Trophoblast cell (in vitro differentiated cells and primary cell): ENCODE results near the gene PRKD1.

Source experiments
- DNase-seq, 2 donors: peaks; one replicate each; pipeline ENCODE4 v3.0.0-alpha.2; 2016
- H2AFZ ChIP-seq: 2 replicates; pipeline ENCODE4 v1.6.1; 2013; ENCODE audit warnings: low read length, moderate library complexity, mild to moderate bottlenecking; ENCODE audit not compliant: insufficient read depth, poor library complexity
- H2AK5ac ChIP-seq: 2 replicates; pipeline ENCODE4 v1.6.1; 2013; ENCODE audit warnings: mild to moderate bottlenecking, low read length
- H2BK120ac ChIP-seq: 2 replicates; pipeline ENCODE4 v1.6.1; 2013; ENCODE audit warnings: low read length, mild to moderate bottlenecking, moderate library complexity; ENCODE audit not compliant: insufficient read depth, poor library complexity
- H2BK12ac ChIP-seq: 2 replicates; pipeline ENCODE4 v1.6.1; 2013; ENCODE audit warnings: mild to moderate bottlenecking, low read length, moderate library complexity
- H2BK5ac ChIP-seq: 2 replicates; pipeline ENCODE4 v1.6.1; 2013; ENCODE audit warnings: low read length, low read depth, moderate library complexity, mild to moderate bottlenecking; ENCODE audit not compliant: poor library complexity
- H3K14ac ChIP-seq: 2 replicates; pipeline ENCODE4 v1.6.1; 2013; ENCODE audit warnings: mild to moderate bottlenecking, low read length
- H3K18ac ChIP-seq: 2 replicates; pipeline ENCODE4 v1.6.1; 2013; ENCODE audit warnings: mild to moderate bottlenecking, low read length
- H3K23ac ChIP-seq: 2 replicates; pipeline ENCODE4 v1.6.1; 2013; ENCODE audit warnings: low read length
- H3K27ac ChIP-seq: 2 replicates; pipeline ENCODE4 v1.5.1; 2013; ENCODE audit warnings: low read depth, mild to moderate bottlenecking, inconsistent platforms, low read length, moderate library complexity
- H3K27me3 ChIP-seq: 2 replicates; pipeline ENCODE4 v1.6.1; 2013; ENCODE audit warnings: inconsistent platforms, mild to moderate bottlenecking, low read length, moderate library complexity; ENCODE audit not compliant: insufficient read depth
- H3K36me3 ChIP-seq, 2 experiments: 1 replicate in 1 of 2; 2 replicates in 1 of 2; pipeline ENCODE4 v1.6.1; 2013; ENCODE audit warnings: low read length in 2 of 2, mild to moderate bottlenecking in 2 of 2, moderate library complexity in 1 of 2; ENCODE audit not compliant: insufficient read depth in 2 of 2, control insufficient read depth in 1 of 2
- H3K4ac ChIP-seq: 2 replicates; pipeline ENCODE4 v1.6.1; 2013; ENCODE audit warnings: low read depth, mild to moderate bottlenecking, low read length, moderate library complexity
- H3K4me1 ChIP-seq, 2 experiments: 1 replicate in 1 of 2; 2 replicates in 1 of 2; pipeline ENCODE4 v1.6.1; 2013; ENCODE audit warnings: low read length in 2 of 2, mild to moderate bottlenecking in 2 of 2, moderate library complexity in 1 of 2; ENCODE audit not compliant: insufficient read depth in 2 of 2, control insufficient read depth in 1 of 2
- H3K4me2 ChIP-seq: 2 replicates; pipeline ENCODE4 v1.6.1; 2013; ENCODE audit warnings: inconsistent platforms, mild to moderate bottlenecking, low read length, moderate library complexity
- H3K4me3 ChIP-seq: 2 replicates; pipeline ENCODE4 v1.5.1; 2013; ENCODE audit warnings: mild to moderate bottlenecking, low read depth, low read length, inconsistent platforms
- H3K79me1 ChIP-seq: one replicate; pipeline ENCODE4 v1.6.1; 2013; ENCODE audit warnings: low read length
- H3K79me2 ChIP-seq: 2 replicates; pipeline ENCODE4 v1.6.1; 2013; ENCODE audit warnings: low read length, mild to moderate bottlenecking; ENCODE audit not compliant: control insufficient read depth, insufficient read depth, poor library complexity
- H3K9ac ChIP-seq: 2 replicates; pipeline ENCODE4 v1.6.1; 2013; ENCODE audit warnings: mild to moderate bottlenecking, low read length
- H3K9me3 ChIP-seq: 2 replicates; pipeline ENCODE4 v1.6.1; 2013; ENCODE audit warnings: low read depth, mild to moderate bottlenecking, control low read depth, inconsistent platforms, low read length; ENCODE audit not compliant: insufficient read depth
- H4K12ac ChIP-seq: 2 replicates; pipeline ENCODE4 v1.6.1; 2013; ENCODE audit warnings: low read depth, mild to moderate bottlenecking, low read length, moderate library complexity
- H4K8ac ChIP-seq: 2 replicates; pipeline ENCODE4 v1.6.1; 2013; ENCODE audit warnings: low read depth, mild to moderate bottlenecking, low read length, moderate library complexity
- H4K91ac ChIP-seq: one replicate; pipeline ENCODE4 v1.6.1; 2013; ENCODE audit warnings: low read depth, mild to moderate bottlenecking, low read length, moderate library complexity
- WGBS: extraction: QIAGEN DNeasy Blood & Tissue Kit; methylation state at CpG from one replicate; pipeline ENCODE4 v1.1.7; 2013; ENCODE audit warnings: missing lambda C conversion rate; ENCODE audit not compliant: insufficient read length, insufficient coverage; ENCODE audit errors: extremely low coverage; 5-methylcytosine and 5-hydroxymethylcytosine counted together

PRKD1 gene

DNA sequence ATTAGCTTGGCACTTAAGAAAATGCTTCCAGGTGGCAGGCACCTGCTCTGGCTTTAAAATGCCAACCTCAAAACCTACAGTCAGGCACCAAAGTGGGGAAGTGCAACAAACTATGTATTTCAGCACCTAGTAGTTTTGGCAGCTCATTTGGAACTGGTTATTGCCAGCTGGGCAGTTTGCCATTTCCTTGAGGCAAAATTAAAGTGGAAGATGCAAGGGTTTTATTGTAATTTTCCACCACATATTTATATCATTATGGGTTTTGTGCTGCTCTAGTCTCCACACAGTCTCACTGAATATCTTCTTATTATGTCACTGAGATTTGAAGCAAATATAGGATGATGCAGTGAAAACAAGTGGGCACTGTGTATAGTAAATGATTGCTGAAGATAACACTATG lies 117.0 kb downstream of the PRKD1 start:
- no peak overlapping the region for H3K18ac ChIP-seq
- DNase-seq = no peak
- no peak overlapping the region for H2BK120ac ChIP-seq
- no peak overlapping the region for H4K91ac ChIP-seq
- H3K4ac ChIP-seq = no peak overlapping the region
- H3K4me3 ChIP-seq = no peak overlapping the region
- no peak overlapping the region for H3K4me2 ChIP-seq
- H3K9ac ChIP-seq = no peak overlapping the region
- no peak overlapping the region for H2AFZ ChIP-seq
- H3K14ac ChIP-seq = no peak overlapping the region
- no peaks in the 10 kb centered on the region for H3K4me1 ChIP-seq
- H3K23ac ChIP-seq = no peak overlapping the region
- H3K79me1 ChIP-seq = no peaks in the 10 kb centered on the region
- no peak overlapping the region for H3K27ac ChIP-seq
- H3K27me3 ChIP-seq = no peaks in the 10 kb centered on the region
- no peak overlapping the region for H2AK5ac ChIP-seq
- H4K12ac ChIP-seq = no peak overlapping the region
- H3K79me2 ChIP-seq = no peaks in the 10 kb centered on the region
- no peaks in the 10 kb centered on the region for H3K9me3 ChIP-seq
- no peak overlapping the region for H4K8ac ChIP-seq
- H3K36me3 ChIP-seq = no peaks in the 10 kb centered on the region
- H2BK5ac ChIP-seq = no peak overlapping the region
- H2BK12ac ChIP-seq = no peak overlapping the region

DNA sequence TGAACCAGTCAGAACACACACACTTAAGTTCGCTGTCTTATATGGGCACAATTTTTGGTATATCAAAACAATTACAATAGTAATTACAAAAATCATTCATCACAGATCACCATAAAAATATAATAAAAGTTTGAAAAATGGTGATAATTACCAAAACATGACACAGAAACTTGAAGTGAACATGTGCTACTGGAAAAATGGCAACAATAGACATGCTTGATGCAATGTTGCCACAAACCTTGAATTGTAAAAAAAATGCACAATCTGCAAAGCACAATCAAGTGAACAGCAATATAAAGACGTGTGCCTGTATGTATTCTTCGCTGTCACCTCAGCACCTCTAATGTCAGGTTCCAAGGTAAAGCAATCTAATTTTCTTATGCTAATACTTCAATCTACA lies 117.6 kb downstream of the PRKD1 start:
- Histone ChIP-seq H2BK12ac (no peak overlapping the region), H2BK5ac (no peak overlapping the region), H3K4me2 (no peak overlapping the region), H2AFZ (no peak overlapping the region), H3K9ac (no peak overlapping the region), H3K36me3 (no peaks in the 10 kb centered on the region), H3K4ac (no peak overlapping the region), H3K9me3 (no peaks in the 10 kb centered on the region), H3K23ac (no peak overlapping the region), H3K4me3 (no peak overlapping the region), H2BK120ac (no peak overlapping the region), H3K27ac (no peak overlapping the region), H4K12ac (no peak overlapping the region), H3K79me1 (no peaks in the 10 kb centered on the region), H4K8ac (no peak overlapping the region), H2AK5ac (no peak overlapping the region), H3K4me1 (no peaks in the 10 kb centered on the region), H3K27me3 (no peaks in the 10 kb centered on the region), H3K18ac (no peak overlapping the region), H3K79me2 (no peaks in the 10 kb centered on the region), H3K14ac (no peak overlapping the region), H4K91ac (no peak overlapping the region)
- no peak for DNase-seq
- no CpG with 5 or more reads among the region's 3 CpGs for WGBS

DNA sequence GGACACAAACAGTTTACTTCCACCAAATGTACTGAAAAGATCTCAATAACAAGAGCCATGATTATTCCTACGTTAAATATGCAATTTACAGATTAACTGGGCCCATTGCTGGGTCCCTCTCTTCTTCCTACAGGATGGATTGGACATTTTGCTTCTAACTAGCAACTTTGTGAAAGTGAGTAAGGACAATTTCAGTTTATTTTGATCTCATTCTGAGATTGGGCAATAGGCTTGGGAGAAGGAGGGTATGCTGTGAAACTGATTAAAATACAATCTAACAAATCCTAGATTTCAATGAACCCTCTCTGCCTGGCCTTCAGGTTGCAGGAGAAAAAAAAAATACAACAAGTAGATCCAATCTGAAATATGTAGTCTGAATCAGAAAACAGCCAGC lies 121.5 kb downstream of the PRKD1 start:
- Histone ChIP-seq H4K91ac (no peak overlapping the region), H3K9me3 (no peaks in the 10 kb centered on the region), H2AK5ac (no peak overlapping the region)

DNA sequence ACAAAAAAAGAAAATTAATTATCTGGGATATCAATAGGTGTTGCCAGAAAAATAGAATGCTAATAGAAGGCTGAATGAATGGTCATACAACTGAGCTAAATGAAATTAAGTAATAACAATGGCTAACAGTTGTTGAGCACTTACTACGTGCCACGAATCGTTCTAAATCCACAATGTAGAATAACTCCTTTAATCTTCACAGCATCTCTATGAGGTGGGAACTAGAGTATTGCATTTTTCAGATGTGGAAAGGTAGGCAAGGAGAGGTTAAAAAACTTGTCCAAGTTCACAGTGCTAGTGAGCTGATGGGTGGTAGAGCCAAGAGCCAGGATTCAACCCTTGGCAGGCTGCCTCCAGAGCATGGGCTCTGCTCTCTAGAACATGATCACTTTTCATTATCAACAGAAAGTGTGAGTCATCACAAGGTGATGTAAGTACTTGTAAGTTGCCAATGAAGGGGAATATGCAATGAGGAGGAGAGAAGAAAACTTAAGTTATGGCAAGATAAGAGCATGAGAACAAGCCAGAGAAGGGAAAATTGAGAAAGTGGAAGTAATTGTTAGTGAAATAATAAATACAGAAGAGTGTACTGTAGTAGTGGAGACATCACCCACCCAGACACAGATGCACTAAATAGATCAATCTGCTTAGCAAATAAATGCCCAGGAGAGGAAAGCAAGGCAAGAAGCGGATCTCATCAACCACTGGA lies 122.1 kb downstream of the PRKD1 start:
- H2AFZ ChIP-seq = no peak overlapping the region
- no peak overlapping the region for H2BK5ac ChIP-seq
- H3K36me3 ChIP-seq = no peaks in the 10 kb centered on the region
- no peak overlapping the region for H2BK12ac ChIP-seq
- no peak overlapping the region for H3K9ac ChIP-seq
- H3K27ac ChIP-seq = no peak overlapping the region
- no peak overlapping the region for H3K23ac ChIP-seq
- DNase-seq = no peak
- H4K12ac ChIP-seq = no peak overlapping the region
- no peak overlapping the region for H2AK5ac ChIP-seq
- H2BK120ac ChIP-seq = no peak overlapping the region
- no CpG with 5 or more reads among the region's 4 CpGs for WGBS
- no peak overlapping the region for H3K18ac ChIP-seq
- no peak overlapping the region for H3K4me3 ChIP-seq
- no peak overlapping the region for H4K8ac ChIP-seq
- H3K4ac ChIP-seq = no peak overlapping the region
- no peaks in the 10 kb centered on the region for H3K9me3 ChIP-seq
- no peak overlapping the region for H3K4me2 ChIP-seq
- H3K14ac ChIP-seq = no peak overlapping the region
- H4K91ac ChIP-seq = no peak overlapping the region
- no peaks in the 10 kb centered on the region for H3K79me2 ChIP-seq
- H3K4me1 ChIP-seq = no peaks in the 10 kb centered on the region
- H3K27me3 ChIP-seq = no peaks in the 10 kb centered on the region
- no peaks in the 10 kb centered on the region for H3K79me1 ChIP-seq

More for the DNA sequence above, 121.5 kb downstream of the PRKD1 start:
- no peak overlapping the region for H3K4ac ChIP-seq
- no peaks in the 10 kb centered on the region for H3K36me3 ChIP-seq
- no peaks in the 10 kb centered on the region for H3K27me3 ChIP-seq
- H3K23ac ChIP-seq = no peak overlapping the region
- H3K27ac ChIP-seq = no peak overlapping the region
- no peak overlapping the region for H2BK120ac ChIP-seq
- no peaks in the 10 kb centered on the region for H3K4me1 ChIP-seq
- WGBS = no CpG with 5 or more reads among the region's 1 CpG
- no peak for DNase-seq
- H3K4me3 ChIP-seq = no peak overlapping the region
- H3K9ac ChIP-seq = no peak overlapping the region
- H2BK5ac ChIP-seq = no peak overlapping the region
- H3K79me2 ChIP-seq = no peaks in the 10 kb centered on the region
- no peak overlapping the region for H3K14ac ChIP-seq
- H2AFZ ChIP-seq = no peak overlapping the region
- no peaks in the 10 kb centered on the region for H3K79me1 ChIP-seq
- H3K18ac ChIP-seq = no peak overlapping the region
- no peak overlapping the region for H4K8ac ChIP-seq
- H4K12ac ChIP-seq = no peak overlapping the region
- no peak overlapping the region for H2BK12ac ChIP-seq
- H3K4me2 ChIP-seq = no peak overlapping the region
